Rectal smooth muscle tissue (tissue), 1 donor: ENCODE measurements around the gene RRAGB.

Experiments
- H3K27ac ChIP-seq: one replicate; pipeline ENCODE4 v1.7.0; 2013; ENCODE audit warnings: low read depth, low read length, inconsistent platforms
- H3K27me3 ChIP-seq: one replicate; pipeline ENCODE4 v1.7.0; 2013; ENCODE audit warnings: low read length; ENCODE audit not compliant: control insufficient read depth, insufficient read depth
- H3K36me3 ChIP-seq: one replicate; pipeline ENCODE4 v1.7.0; 2013; ENCODE audit warnings: low read length; ENCODE audit not compliant: control insufficient read depth, insufficient read depth
- H3K4me1 ChIP-seq: one replicate; pipeline ENCODE4 v1.7.0; 2013; ENCODE audit warnings: low read length; ENCODE audit not compliant: control insufficient read depth, insufficient read depth
- H3K4me3 ChIP-seq: one replicate; pipeline ENCODE4 v1.7.0; 2013; ENCODE audit warnings: low read length
- H3K9ac ChIP-seq: one replicate; pipeline ENCODE4 v1.7.0; 2013; ENCODE audit warnings: low read length

Gene RRAGB

GRCh38 chrX:55783723-55784122, 66.2 kb downstream of the RRAGB start:
- Histone ChIP-seq H3K36me3 (no peaks in the 10 kb centered on the region), H3K9ac (no peak overlapping the region), H3K4me3 (no peak overlapping the region), H3K4me1 (no peaks in the 10 kb centered on the region), H3K27ac (no peak overlapping the region), H3K27me3 (no peaks in the 10 kb centered on the region)

GRCh38 chrX:55787063-55787462, 69.5 kb downstream of the RRAGB start:
- Histone ChIP-seq H3K27me3 (no peaks in the 10 kb centered on the region), H3K4me3 (no peak overlapping the region), H3K4me1 (no peaks in the 10 kb centered on the region)

GRCh38 chrX:55787727-55788126, 70.2 kb downstream of the RRAGB start:
- H3K27ac ChIP-seq: no peak overlapping the region
- H3K4me3 ChIP-seq: no peak overlapping the region
- no peak overlapping the region for H3K9ac ChIP-seq
- H3K27me3 ChIP-seq: no peaks in the 10 kb centered on the region
- no peaks in the 10 kb centered on the region for H3K4me1 ChIP-seq
- H3K36me3 ChIP-seq: no peaks in the 10 kb centered on the region

More at GRCh38 chrX:55787063-55787462, 69.5 kb downstream of the RRAGB start:
- no peak overlapping the region for H3K27ac ChIP-seq
- no peaks in the 10 kb centered on the region for H3K36me3 ChIP-seq
- H3K9ac ChIP-seq: no peak overlapping the region

- no peaks in the 10 kb centered on the region for H3K27me3 ChIP-seq
- no peaks in the 10 kb centered on the region for H3K4me1 ChIP-seq
- no peaks in the 10 kb centered on the region for H3K36me3 ChIP-seq
- no peak overlapping the region for H3K9ac ChIP-seq
- no peak overlapping the region for H3K4me3 ChIP-seq
- no peak overlapping the region for H3K27ac ChIP-seq
These were observed 76.9 kb downstream of the RRAGB start for GRCh38 chrX:55794405-55794804.

- no peak overlapping the region for H3K9ac ChIP-seq
- no peaks in the 10 kb centered on the region for H3K27me3 ChIP-seq
- no peaks in the 10 kb centered on the region for H3K36me3 ChIP-seq
- H3K4me3 ChIP-seq: no peak overlapping the region
- no peak overlapping the region for H3K27ac ChIP-seq
- H3K4me1 ChIP-seq: no peaks in the 10 kb centered on the region
These were observed 78.9 kb downstream of the RRAGB start for GRCh38 chrX:55796496-55796895.

GRCh38 chrX:55801811-55802210, 84.3 kb downstream of the RRAGB start:
- Histone ChIP-seq H3K4me3 (no peak overlapping the region), H3K4me1 (no peaks in the 10 kb centered on the region), H3K27me3 (no peaks in the 10 kb centered on the region), H3K9ac (no peak overlapping the region), H3K36me3 (no peaks in the 10 kb centered on the region), H3K27ac (no peak overlapping the region)
